NT2/D1 (cell line): ENCODE measurements around the gene ZBTB34.

Source experiments
- SUZ12 ChIP-seq: IDR thresholded peaks from 2 replicates; pipeline ENCODE4 v1.6.1; 2011; ENCODE audit not compliant: insufficient read length, insufficient read depth; ENCODE audit errors: extremely low read depth
- YY1 ChIP-seq: IDR thresholded peaks from 2 replicates; pipeline ENCODE4 v1.6.1; 2011; ENCODE audit not compliant: insufficient read length, insufficient read depth

DNA sequence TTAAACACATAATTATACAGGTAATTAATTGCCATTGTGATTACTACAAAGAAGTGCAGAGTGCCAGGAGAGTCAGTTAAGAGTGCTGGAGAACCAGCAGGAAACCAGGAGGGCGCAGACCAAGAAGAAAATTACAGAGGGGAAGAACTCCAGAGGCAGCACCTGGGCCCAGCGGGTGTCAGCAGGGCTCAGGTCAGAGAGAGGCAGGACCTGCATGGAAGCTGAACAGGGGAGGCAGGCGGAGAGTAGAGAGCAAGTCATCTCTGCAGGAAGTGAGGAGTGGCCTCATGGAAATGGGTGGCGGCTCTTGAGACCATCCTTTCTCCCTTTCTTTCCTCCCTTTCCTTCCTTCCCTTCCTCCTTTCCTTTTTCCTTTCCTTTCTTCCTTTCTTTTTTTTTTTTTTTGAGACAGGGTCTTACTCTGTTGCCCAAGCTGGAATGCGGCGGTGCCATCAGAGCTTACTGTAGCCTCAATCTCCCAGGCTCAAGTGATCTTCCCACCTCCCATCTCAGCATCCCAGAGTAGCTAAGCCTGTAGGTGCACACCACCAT is 4.0 kb upstream of the ZBTB34 start:
- TF ChIP-seq SUZ12: no peak
- no peak for TF ChIP-seq YY1
